ENCODE results near the gene PURB.

- TF ChIP-seq POLR2A (IDR thresholded peaks at IDR 0.05): no peak
- TF ChIP-seq, protein P1, sequence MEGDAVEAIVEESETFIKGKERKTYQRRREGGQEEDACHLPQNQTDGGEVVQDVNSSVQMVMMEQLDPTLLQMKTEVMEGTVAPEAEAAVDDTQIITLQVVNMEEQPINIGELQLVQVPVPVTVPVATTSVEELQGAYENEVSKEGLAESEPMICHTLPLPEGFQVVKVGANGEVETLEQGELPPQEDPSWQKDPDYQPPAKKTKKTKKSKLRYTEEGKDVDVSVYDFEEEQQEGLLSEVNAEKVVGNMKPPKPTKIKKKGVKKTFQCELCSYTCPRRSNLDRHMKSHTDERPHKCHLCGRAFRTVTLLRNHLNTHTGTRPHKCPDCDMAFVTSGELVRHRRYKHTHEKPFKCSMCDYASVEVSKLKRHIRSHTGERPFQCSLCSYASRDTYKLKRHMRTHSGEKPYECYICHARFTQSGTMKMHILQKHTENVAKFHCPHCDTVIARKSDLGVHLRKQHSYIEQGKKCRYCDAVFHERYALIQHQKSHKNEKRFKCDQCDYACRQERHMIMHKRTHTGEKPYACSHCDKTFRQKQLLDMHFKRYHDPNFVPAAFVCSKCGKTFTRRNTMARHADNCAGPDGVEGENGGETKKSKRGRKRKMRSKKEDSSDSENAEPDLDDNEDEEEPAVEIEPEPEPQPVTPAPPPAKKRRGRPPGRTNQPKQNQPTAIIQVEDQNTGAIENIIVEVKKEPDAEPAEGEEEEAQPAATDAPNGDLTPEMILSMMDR (IDR thresholded peaks at IDR 0.05): no peak
- TF ChIP-seq POLR2AphosphoS5 (IDR thresholded peaks at IDR 0.05; ENCODE audit: insufficient read depth in 1 of 2, low read depth in 1 of 2): no peak
These were observed 19.8 kb upstream of the PURB start for GRCh38 chr7:44905002-44905635.
